ENCODE results near the gene TNFRSF11A. TPM values are rescaled to one million over a fixed set of nuclear protein-coding genes. Genes with fewer than 3 reads are reported as not detected.

Gene TNFRSF11A
- total RNA-seq, 2 donors from 2014 or later, result 4.9 to 14.2 TPM

DNA sequence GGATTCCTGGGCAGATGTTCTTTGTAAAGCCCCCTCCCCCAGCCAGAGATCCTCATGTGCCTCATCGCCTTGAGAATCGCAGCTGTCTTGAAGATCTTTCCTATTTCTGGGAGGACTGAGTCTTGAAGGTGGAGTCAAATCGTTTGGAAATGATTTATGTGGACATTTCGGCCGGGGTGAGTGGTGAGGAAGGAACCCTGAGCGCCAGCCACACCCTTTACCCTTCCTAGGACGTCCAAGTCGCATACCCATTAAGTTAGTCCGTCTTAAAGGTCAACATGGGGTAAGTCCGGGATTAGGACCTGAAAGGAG is 112.9 kb downstream of the TNFRSF11A start:
- Histone ChIP-seq H3K36me3 (no peaks in the 10 kb centered on the region), H3K4me3 (peak overlapping the region; percentile 61), H3K4me1 (ENCODE audit: control insufficient read depth in 1 of 2, low read depth in 2 of 2) (peaks cover 17 to 21% of the 10 kb centered on the region in 2 donors), H3K9me3 (no peaks in the 10 kb centered on the region), H3K27ac (peak overlapping the region; percentile 85 to 87), H3K27me3 (replicated peaks; ENCODE audit: insufficient read depth) (no peaks in the 10 kb centered on the region)
- ATAC-seq (ENCODE audit: insufficient number of reproducible peaks, low FRiP score, low read depth) (peak; percentile 1), DNase-seq (ENCODE audit: low spot score) (no peak)
- TF ChIP-seq CTCF (IDR thresholded peaks at IDR 0.05), result no peak

DNA sequence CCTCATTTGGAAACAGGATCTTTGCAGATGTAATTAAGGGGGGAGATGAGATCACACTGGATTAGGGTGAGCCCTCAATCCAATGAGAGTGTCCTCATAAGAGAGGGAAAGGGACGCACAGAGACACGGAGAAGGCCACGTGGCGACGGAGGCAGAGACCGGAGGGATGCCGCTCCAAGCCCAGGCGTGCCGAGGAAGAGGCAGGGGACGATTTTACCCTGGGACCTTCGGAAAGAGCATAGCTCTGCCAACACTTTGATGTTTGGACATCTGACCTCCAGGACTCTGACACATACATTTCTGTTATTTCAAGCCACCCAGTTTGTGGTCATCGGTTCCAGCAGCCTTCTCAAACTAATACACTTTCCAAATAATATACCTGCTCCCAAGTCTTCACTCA is 113.3 kb downstream of the TNFRSF11A start:
- Histone ChIP-seq H3K9me3 (no peaks in the 10 kb centered on the region), H3K4me1 (ENCODE audit: control insufficient read depth in 1 of 2, low read depth in 2 of 2) (peaks cover 17 to 21% of the 10 kb centered on the region in 2 donors), H3K4me3 (no peak overlapping the region), H3K36me3 (no peaks in the 10 kb centered on the region), H3K27me3 (replicated peaks; ENCODE audit: insufficient read depth) (no peaks in the 10 kb centered on the region), H3K27ac (peak overlapping the region; percentile 85 to 87)
- no peak for TF ChIP-seq CTCF (IDR thresholded peaks at IDR 0.05)
- DNase-seq (ENCODE audit: low spot score) (no peak), ATAC-seq (ENCODE audit: insufficient number of reproducible peaks, low FRiP score, low read depth) (no peak)

DNA sequence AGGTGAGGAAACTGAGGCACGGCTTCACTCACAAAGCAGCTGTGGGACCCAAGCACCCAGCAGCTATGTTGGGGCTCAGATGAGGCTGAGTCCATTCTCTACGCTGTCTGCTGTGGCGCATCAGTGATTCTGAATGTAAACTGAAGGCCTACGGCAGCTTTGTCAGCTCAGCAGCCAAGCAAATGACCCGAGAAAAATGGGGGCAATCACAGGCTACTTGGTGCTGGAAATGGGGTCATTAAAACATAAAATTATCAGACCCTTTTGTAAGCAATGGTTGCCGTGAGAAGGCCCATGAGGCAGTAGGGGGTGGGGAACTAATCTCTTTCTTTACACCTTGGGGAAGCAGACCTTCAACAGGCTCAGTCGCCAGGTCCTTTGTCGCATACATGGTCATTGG is 113.8 kb downstream of the TNFRSF11A start:
- no peak overlapping the region for H3K4me3 ChIP-seq
- TF ChIP-seq CTCF (IDR thresholded peaks at IDR 0.05), result no peak
- no peak for DNase-seq (ENCODE audit: low spot score)
- no peaks in the 10 kb centered on the region for H3K36me3 ChIP-seq
- H3K9me3 ChIP-seq, result no peaks in the 10 kb centered on the region
- no peaks in the 10 kb centered on the region for H3K27me3 ChIP-seq (replicated peaks; ENCODE audit: insufficient read depth)
- peak overlapping the region in 1 of 2 donors; percentile 85 for H3K27ac ChIP-seq
- peaks cover 17 to 21% of the 10 kb centered on the region in 2 donors for H3K4me1 ChIP-seq (ENCODE audit: control insufficient read depth in 1 of 2, low read depth in 2 of 2)
- ATAC-seq (ENCODE audit: insufficient number of reproducible peaks, low FRiP score, low read depth), result no peak

Other genes starting within 250 kb of the TNFRSF11A start
- gene PIGN, start 138.3 kb upstream of the TNFRSF11A start, total RNA-seq, result 10 to 100 TPM; 24.2 to 31.8 TPM
- 10 to 100 TPM; 36.0 to 48.9 TPM for gene RELCH, start 138.1 kb upstream of the TNFRSF11A start, total RNA-seq
- gene ZCCHC2, start 197.7 kb downstream of the TNFRSF11A start, total RNA-seq, result 10 to 100 TPM; 33.9 to 38.7 TPM